ENCODE data around the gene IL13. TPM values are rescaled to one million over a fixed set of nuclear protein-coding genes. Genes with fewer than 3 reads are reported as not detected.
A peak's percentile ranks its signal among the peaks of the same experiment; 100 is the strongest.

The IL13 gene
- total RNA-seq, 1 donor = not detected

DNA sequence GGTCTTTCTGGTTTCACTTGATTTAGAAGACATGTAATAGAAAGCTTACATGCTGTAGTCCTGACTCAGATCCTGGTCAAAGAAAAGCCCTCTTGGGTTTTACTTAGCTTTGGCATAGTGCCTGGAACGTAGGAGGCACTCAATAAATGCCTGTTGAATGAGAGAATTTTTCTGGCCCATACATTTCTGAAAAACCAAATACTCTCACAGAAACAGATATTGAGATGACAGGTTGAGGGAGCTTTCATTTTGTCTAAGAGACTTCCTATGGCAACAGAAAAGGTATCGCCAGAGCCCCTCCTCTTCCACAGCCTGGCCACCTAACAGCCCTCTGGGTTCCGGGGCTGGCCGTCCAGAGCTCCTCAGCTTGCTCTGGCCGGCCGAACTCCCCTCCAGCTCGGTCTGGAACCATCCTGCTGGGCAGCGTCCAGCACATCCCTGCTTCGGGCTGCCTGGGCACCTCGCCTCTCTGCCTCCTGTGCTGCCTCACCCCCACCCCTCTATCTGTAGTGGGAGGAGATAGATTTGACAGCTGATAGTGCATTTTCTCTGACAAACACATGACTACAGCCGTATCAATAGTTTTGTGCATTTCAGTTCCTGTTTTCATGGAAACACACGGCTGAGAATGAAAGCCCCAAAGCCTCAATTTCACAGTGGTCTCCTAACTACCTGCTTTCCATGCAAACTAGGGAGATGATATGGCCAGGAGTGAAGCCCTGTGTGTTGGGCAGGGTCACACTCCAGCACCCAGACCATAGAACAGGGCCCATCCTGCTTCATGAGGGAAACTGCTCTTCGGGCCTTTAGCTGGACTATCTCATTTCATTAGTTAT, 16.9 kb downstream of the IL13 start:
- Histone ChIP-seq H3K79me2 (ENCODE audit: insufficient read depth, low read length) (no peaks in the 10 kb centered on the region), H3K4me2 (ENCODE audit: insufficient read depth, low read length) (peak overlapping the region; percentile 86), H4K20me1 (ENCODE audit: insufficient read depth, low read length) (no peaks in the 10 kb centered on the region), H3K27me3 (ENCODE audit: insufficient read depth, low read length) (no peaks in the 10 kb centered on the region), H2AFZ (ENCODE audit: low read length) (peak overlapping the region; percentile 83), H3K36me3 (ENCODE audit: insufficient read depth, low read length) (no peaks in the 10 kb centered on the region), H3K4me1 (ENCODE audit: insufficient read depth, low read length) (peaks cover 35% of the 10 kb centered on the region), H3K4me3 (ENCODE audit: insufficient read depth, low read length) (peak overlapping the region; percentile 69), H3K27ac (ENCODE audit: low read depth, low read length) (peak overlapping the region; percentile 90), H3K9me3 (ENCODE audit: low read depth, low read length) (no peaks in the 10 kb centered on the region)
- peak; percentile 98 for DNase-seq (ENCODE audit: insufficient read length, low spot score, missing footprints)
- TF ChIP-seq, protein P1, sequence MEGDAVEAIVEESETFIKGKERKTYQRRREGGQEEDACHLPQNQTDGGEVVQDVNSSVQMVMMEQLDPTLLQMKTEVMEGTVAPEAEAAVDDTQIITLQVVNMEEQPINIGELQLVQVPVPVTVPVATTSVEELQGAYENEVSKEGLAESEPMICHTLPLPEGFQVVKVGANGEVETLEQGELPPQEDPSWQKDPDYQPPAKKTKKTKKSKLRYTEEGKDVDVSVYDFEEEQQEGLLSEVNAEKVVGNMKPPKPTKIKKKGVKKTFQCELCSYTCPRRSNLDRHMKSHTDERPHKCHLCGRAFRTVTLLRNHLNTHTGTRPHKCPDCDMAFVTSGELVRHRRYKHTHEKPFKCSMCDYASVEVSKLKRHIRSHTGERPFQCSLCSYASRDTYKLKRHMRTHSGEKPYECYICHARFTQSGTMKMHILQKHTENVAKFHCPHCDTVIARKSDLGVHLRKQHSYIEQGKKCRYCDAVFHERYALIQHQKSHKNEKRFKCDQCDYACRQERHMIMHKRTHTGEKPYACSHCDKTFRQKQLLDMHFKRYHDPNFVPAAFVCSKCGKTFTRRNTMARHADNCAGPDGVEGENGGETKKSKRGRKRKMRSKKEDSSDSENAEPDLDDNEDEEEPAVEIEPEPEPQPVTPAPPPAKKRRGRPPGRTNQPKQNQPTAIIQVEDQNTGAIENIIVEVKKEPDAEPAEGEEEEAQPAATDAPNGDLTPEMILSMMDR (IDR thresholded peaks at IDR 0.05; ENCODE audit: extremely low read depth, low read depth, low read length) = no peak

- Histone ChIP-seq H3K4me1 (ENCODE audit: insufficient read depth, low read length) (peaks cover 35% of the 10 kb centered on the region), H3K27ac (ENCODE audit: low read depth, low read length) (no peak overlapping the region), H3K27me3 (ENCODE audit: insufficient read depth, low read length) (no peaks in the 10 kb centered on the region), H2AFZ (ENCODE audit: low read length) (no peak overlapping the region), H3K9me3 (ENCODE audit: low read depth, low read length) (no peaks in the 10 kb centered on the region), H3K4me2 (ENCODE audit: insufficient read depth, low read length) (no peak overlapping the region), H4K20me1 (ENCODE audit: insufficient read depth, low read length) (no peaks in the 10 kb centered on the region), H3K36me3 (ENCODE audit: insufficient read depth, low read length) (no peaks in the 10 kb centered on the region), H3K4me3 (ENCODE audit: insufficient read depth, low read length) (no peak overlapping the region), H3K79me2 (ENCODE audit: insufficient read depth, low read length) (no peaks in the 10 kb centered on the region)
- DNase-seq (ENCODE audit: insufficient read length, low spot score, missing footprints) = no peak
- TF ChIP-seq, protein P1 (IDR thresholded peaks at IDR 0.05; ENCODE audit: extremely low read depth, low read depth, low read length) = no peak
Observed at GRCh38 chr5:132675936-132676689, 18.1 kb downstream of the IL13 start.

DNA sequence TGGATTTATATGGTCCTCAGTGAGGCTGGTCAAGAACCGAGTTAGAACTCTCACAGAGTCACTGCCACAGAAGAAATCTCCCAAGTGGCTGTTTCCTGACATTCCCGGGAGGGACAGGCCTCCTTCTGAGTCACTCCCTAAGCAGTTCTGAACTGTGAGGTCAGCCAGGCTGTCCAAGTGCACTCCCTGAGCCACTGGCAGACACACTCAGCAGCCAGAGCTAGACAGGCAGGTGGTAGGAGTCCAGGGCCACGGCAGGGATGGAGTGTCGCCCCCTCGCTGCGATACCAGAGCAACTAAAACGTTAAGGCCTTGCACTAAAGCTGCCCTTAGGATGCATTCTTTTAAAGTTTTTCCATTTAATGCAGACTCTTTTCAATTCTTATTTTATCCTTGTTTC, 19.2 kb downstream of the IL13 start:
- peak overlapping the region; percentile 11 for H3K27ac ChIP-seq (ENCODE audit: low read depth, low read length)
- TF ChIP-seq, protein P1 (IDR thresholded peaks at IDR 0.05; ENCODE audit: extremely low read depth, low read depth, low read length) = peak; percentile 58
- peak overlapping the region; percentile 31 for H3K4me2 ChIP-seq (ENCODE audit: insufficient read depth, low read length)
- no peak overlapping the region for H2AFZ ChIP-seq (ENCODE audit: low read length)
- no peaks in the 10 kb centered on the region for H3K79me2 ChIP-seq (ENCODE audit: insufficient read depth, low read length)
- H3K4me3 ChIP-seq (ENCODE audit: insufficient read depth, low read length) = no peak overlapping the region
- no peaks in the 10 kb centered on the region for H4K20me1 ChIP-seq (ENCODE audit: insufficient read depth, low read length)
- H3K27me3 ChIP-seq (ENCODE audit: insufficient read depth, low read length) = no peaks in the 10 kb centered on the region
- H3K4me1 ChIP-seq (ENCODE audit: insufficient read depth, low read length) = peaks cover 35% of the 10 kb centered on the region
- no peaks in the 10 kb centered on the region for H3K9me3 ChIP-seq (ENCODE audit: low read depth, low read length)
- H3K36me3 ChIP-seq (ENCODE audit: insufficient read depth, low read length) = no peaks in the 10 kb centered on the region
- peak; percentile 97 for DNase-seq (ENCODE audit: insufficient read length, low spot score, missing footprints)

All from osteoblast (primary cell).